Activated CD8-positive, alpha-beta memory T cell treated with anti-CD3 and anti-CD28 coated beads for 4 hours (primary cell): ENCODE measurements around the gene PCBP1.
"Not testable (repeated sequence)": the region's sequence is repeated elsewhere in the genome, so short reads cannot be mapped to it uniquely, and the experiment has no call there.

Experiments used
- DNase-seq, 2 donors: peaks; one replicate each; pipeline ENCODE4 v3.0.0-alpha.2; 2020; ENCODE audit warnings: low read depth in 2 of 2

Gene PCBP1

DNA sequence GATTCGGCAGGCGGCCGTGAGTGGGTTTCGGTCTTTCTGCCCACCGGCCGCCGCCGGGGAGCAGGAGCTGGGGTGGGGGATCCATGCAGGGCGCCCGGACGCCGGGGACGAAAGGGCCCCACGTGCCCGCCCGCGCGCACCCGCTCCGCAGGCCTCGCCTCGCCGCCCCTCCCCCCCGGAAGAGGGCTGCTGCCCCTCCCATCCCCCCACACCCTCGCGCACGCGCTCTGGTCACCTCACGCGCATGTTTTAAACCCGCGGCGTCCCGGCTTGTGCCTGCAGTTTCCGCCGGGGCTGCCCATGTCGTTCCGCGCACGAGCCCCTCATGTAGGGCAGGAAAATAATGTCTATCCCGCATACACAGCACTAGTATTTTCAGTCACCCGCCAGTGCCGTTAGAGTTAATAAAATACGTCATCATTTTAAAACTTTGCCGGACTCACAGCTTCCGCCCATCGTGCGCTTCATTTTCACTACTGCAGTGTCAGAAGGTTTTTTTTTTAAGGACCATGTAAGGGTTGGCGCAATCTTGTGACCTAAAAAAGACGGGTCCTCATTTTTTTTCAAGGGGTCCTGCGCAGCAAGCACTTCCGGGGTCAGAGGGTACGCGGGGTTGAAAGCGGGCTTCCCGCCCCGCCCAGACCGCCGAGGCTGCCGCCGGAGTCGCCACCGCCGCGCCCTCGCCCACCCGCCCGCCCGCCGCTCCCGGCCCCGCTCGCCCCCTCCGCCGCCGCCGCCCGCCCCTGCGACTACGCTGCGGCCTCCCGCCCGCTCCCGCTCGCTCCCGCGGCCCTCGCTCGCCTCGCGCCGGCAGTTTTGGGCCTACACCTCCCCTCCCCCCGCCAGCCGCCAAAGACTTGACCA is at the start of gene PCBP1:
Gene PCBP1 (plus strand): TSS at position 640 of the 864 bp plus-strand sequence. CDS start 267 bp downstream, outside the sequence.
- DNase-seq, result peak; percentile 95 to 98

GRCh38 chr2:70039366-70039765 is 47.9 kb upstream of the PCBP1 start:
- DNase-seq, result no peak

DNA sequence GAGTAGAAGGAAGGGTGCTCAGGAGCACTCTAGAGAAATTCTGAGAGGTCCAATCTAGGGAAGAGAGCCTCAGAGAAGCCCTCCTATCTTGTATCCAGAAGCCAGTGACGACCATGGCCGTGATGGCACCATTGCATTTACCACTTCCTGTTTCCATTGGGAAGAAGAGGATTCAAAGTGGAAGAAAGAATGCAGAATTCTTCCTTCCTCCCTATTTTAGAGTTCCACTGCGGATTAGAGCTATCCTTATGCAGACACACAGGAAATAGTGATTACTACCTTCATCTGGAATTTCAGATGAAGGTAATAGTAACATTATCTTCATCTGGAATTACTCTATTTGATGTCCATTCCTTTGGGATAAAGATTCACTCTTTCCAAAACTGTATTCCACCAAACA is 45.6 kb upstream of the PCBP1 start:
- no peak for DNase-seq

- no peak for DNase-seq
These were observed 45.0 kb upstream of the PCBP1 start for GRCh38 chr2:70042246-70042645.

GRCh38 chr2:70043252-70043875 is 43.9 kb upstream of the PCBP1 start:
- no peak for DNase-seq

GRCh38 chr2:70044290-70045040 is 42.8 kb upstream of the PCBP1 start:
- no peak for DNase-seq

- DNase-seq, result no peak
These were observed 41.9 kb upstream of the PCBP1 start for GRCh38 chr2:70045405-70045804.

- DNase-seq, result no peak
These were observed 41.3 kb upstream of the PCBP1 start for GRCh38 chr2:70045932-70046331.

DNA sequence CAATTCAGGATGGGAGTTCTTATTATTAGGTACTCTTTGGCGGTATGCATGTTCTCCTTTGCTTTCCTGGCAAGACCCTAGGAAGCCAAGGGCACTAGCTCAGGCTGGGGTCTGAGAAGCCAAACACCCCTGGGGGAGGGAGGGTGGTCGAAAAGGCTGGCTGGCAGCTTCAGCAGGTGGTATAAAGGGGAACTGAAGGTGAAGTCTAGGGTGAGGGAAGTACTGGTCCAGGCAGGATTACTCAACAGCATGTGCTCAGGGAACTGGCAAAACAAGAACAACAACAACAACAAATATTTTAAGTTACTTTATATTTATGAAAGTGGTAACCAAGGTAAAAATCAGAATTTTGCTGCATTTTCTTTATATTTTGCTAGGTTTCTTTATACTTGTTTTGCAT is 40.7 kb upstream of the PCBP1 start:
- no peak for DNase-seq

GRCh38 chr2:70047451-70047850 is 39.8 kb upstream of the PCBP1 start:
- no peak for DNase-seq

GRCh38 chr2:70049255-70049654 is 38.0 kb upstream of the PCBP1 start:
- no peak for DNase-seq

- DNase-seq, result no peak
These were observed 36.4 kb upstream of the PCBP1 start for GRCh38 chr2:70050631-70051425.

DNA sequence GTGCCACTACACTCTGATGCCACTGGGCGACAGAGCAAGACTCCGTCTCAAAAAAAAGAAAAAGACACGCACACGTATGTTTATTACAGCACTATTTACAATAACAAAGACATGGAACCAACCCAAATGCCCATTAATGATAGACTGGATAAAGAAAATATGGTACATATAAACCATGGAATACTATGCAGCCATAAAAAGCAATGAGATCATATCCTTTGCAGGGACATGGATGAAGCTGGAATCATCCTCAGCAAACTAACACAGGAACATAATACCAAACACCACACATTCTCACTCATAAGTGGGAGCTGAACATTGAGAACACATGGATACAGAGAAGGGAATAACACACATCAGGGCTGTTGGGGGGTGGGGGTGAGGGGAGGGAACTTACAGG is 32.0 kb upstream of the PCBP1 start:
- DNase-seq, result not testable (repeated sequence)

- DNase-seq, result no peak
These were observed 26.0 kb upstream of the PCBP1 start for GRCh38 chr2:70061317-70061716.

GRCh38 chr2:70062270-70062669 is 25.0 kb upstream of the PCBP1 start:
- DNase-seq, result no peak

DNA sequence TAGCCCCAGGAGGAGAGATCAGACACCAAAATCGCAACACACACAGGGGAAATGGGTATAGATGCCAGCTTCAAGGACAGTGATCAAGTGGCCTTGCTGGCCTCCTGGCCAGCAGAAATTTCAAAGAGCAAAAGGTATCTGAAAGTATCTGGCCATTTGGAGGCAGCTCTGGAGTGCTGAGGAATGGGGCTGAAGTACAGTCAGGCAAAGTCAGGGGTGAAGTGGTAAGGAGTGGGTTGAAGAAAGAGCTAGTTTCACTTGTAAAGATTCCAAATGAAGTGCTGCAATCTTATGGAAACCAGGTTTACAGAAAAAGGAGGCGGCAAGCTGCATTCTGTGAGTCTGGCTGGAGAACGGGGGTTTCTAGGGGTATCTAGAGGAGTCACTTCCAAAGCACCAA is 19.2 kb upstream of the PCBP1 start:
- DNase-seq, result no peak

DNA sequence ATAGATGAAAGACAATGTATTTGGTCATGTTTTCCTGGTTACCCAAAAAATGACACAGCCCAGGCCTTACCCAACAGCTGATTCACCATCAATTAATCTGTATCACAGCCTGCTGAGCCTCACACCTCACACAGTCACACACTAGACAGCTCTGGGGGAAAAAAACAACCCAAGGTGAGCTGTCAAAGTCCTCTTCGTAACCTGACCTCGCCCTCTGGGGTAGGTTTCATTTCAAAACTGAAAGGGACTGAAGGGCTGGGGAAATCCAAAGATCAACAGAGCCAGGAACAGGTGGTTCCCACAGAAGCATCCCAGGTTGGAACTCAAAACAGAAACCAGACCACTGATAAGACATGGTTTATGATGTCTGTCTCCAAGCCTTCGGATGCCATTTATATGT is 18.2 kb upstream of the PCBP1 start:
- DNase-seq, result peak in 1 of 2 donors; percentile 71

- no peak for DNase-seq
These were observed 16.6 kb upstream of the PCBP1 start for GRCh38 chr2:70070542-70071268.

DNA sequence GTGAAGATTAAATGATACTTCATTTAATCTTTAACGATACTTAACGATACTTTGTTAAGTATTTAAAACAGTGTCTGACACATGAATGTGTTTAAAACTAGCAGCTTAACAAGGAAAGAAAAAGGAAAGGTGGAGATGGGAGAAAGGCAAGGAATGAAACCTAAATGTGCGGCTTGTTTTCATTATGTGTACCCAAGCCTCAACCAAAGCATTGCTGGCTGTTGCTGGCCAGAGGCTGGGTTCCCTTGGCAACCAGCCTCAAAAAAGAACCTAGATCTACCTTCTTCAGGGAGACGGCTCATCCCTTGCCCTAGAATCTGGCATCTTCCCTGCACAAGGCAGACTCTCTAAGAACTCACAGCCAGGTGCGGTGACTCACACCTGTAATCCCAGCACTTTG is 13.8 kb upstream of the PCBP1 start:
- no peak for DNase-seq

- DNase-seq, result no peak
These were observed 8.9 kb upstream of the PCBP1 start for GRCh38 chr2:70078384-70078783.

DNA sequence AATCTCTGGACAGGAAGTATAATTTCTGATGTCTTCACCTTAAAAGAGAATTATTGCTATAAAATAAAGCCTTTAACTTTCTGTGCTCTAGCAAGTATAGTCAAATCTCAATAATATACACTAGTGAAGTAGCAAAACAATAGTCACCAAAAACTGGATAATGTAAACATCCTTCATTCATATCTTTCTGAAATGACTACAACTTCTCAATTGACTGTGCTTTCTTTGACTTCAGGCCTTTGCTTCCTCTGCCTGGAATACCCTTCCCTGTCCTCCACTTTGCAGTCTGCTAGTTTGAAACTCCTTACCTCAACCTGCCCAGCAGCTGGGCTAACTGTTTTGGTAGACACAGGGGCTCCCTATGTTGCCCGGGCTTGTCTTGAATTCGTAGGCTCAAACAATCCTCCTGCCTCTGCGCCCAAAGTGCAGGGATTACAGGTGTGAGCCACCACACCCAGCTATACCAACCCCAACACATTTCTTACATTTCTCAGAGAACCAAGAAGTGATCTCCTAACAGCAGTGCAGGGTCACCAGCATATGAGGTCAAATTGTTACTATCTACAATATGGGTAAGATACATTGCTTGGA is 6.6 kb upstream of the PCBP1 start:
- DNase-seq, result no peak
